B cell (primary cell): ENCODE results near the gene MLLT10.

ENCODE experiments used
- EZH2 ChIP-seq: IDR thresholded peaks from 2 replicates; pipeline ENCODE4 v1.6.1; 2012; ENCODE audit warnings: borderline replicate concordance, low read depth, mild to moderate bottlenecking, moderate library complexity, low read length; ENCODE audit not compliant: insufficient read depth, poor library complexity, severe bottlenecking
- TF ChIP-seq, protein P1 (sequence below): fragments of 200-600 bp; IDR thresholded peaks from one replicate; pipeline ENCODE4 v1.8.0; 2022; ENCODE audit warnings: antibody characterized with exemption, mild to moderate bottlenecking

DNA sequence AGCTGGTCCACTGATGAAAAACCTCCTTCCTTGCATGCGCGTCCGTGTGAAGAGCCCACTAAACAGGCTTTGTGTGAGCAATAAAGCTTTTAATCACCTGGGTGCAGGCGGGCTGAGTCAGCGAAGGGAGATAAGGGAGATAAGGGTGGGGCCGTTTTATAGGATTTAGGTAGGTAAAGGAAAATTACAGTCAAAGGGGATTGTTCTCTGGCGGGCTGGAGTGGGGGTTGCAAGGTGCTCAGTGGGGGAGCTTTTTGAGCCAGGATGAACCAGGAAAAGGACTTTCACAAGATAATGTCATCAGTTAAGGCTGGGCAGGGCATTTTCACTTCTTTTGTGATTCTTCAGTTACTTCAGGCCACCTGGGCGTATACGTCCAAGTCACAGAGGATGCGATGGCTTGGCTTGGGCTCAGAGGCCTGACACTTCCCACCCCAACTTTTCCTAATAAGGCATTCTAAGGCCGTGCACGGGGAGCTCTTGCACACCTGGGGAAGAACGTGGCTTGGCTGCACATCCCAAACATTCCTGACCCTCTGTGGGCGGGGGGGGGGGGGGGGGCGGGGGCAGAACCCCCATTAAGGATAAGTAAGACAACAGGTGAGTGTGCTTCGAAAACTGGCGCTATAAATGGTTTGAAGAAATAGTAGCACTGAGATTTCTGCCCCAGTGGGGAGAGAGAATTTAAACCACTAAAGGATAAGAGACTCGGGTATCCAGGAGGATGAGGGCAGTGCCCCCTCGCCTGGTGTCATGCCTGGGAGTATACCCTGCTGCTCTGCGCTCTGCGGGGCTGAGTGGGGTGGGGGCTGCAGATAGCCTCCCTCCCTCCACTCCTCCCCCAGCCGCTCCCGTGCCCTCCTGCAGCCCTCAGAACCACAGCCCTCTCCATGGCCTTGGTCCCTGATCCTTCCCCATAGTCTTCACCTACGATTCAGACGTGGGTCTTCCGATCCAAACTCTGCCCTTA lies 217.6 kb downstream of the MLLT10 start:
- TF ChIP-seq EZH2, result no peak
- TF ChIP-seq, protein P1, sequence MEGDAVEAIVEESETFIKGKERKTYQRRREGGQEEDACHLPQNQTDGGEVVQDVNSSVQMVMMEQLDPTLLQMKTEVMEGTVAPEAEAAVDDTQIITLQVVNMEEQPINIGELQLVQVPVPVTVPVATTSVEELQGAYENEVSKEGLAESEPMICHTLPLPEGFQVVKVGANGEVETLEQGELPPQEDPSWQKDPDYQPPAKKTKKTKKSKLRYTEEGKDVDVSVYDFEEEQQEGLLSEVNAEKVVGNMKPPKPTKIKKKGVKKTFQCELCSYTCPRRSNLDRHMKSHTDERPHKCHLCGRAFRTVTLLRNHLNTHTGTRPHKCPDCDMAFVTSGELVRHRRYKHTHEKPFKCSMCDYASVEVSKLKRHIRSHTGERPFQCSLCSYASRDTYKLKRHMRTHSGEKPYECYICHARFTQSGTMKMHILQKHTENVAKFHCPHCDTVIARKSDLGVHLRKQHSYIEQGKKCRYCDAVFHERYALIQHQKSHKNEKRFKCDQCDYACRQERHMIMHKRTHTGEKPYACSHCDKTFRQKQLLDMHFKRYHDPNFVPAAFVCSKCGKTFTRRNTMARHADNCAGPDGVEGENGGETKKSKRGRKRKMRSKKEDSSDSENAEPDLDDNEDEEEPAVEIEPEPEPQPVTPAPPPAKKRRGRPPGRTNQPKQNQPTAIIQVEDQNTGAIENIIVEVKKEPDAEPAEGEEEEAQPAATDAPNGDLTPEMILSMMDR, result no peak
